Natural killer cell (primary cell): ENCODE measurements around the gene NAALADL1. TPM values are rescaled to one million over a fixed set of nuclear protein-coding genes. Genes with fewer than 3 reads are reported as not detected.

Experiments used
- ATAC-seq, 3 donors: fragments of 150-1000 bp in 2 of 3; fragments of 200-7000 bp in 1 of 3; cut with Tn5 transposase; 1 replicate in 1 of 3; 2 replicates in 2 of 3; pipeline ENCODE4 v1.10.0; 2021; ENCODE audit warnings: mild to moderate bottlenecking in 2 of 3, moderate library complexity in 2 of 3
- DNase-seq, 2 donors: peaks; one replicate each; pipeline versions ENCODE4 v3.0.0 to v3.0.0-alpha.2; 2013 to 2021; ENCODE audit warnings: mixed read lengths in 1 of 2
- H3K27ac ChIP-seq: one replicate; pipeline ENCODE4 v1.5.1; 2013; ENCODE audit warnings: mild to moderate bottlenecking, low read length
- H3K27me3 ChIP-seq: one replicate; pipeline ENCODE4 v1.6.1; 2013; ENCODE audit warnings: low read length; ENCODE audit not compliant: control insufficient read depth, insufficient read depth
- H3K36me3 ChIP-seq: one replicate; pipeline ENCODE4 v1.6.1; 2013; ENCODE audit warnings: low read length; ENCODE audit not compliant: control insufficient read depth, insufficient read depth
- H3K4me1 ChIP-seq: one replicate; pipeline ENCODE4 v1.6.1; 2013; ENCODE audit warnings: low read length; ENCODE audit not compliant: control insufficient read depth, insufficient read depth
- H3K4me3 ChIP-seq: one replicate; pipeline ENCODE4 v1.5.1; 2013; ENCODE audit warnings: low read length
- H3K9me3 ChIP-seq: one replicate; pipeline ENCODE4 v1.6.1; 2013; ENCODE audit warnings: low read length; ENCODE audit not compliant: control insufficient read depth, insufficient read depth
- H3K27ac Mint-ChIP-seq, 2 donors: one replicate each; pipeline ENCODE4 v1.8.0; 2022; ENCODE audit warnings: mild to moderate bottlenecking in 2 of 2, mixed read lengths in 2 of 2, moderate library complexity in 1 of 2
- H3K27me3 Mint-ChIP-seq, 2 donors: one replicate each; pipeline ENCODE4 v1.8.0; 2022; ENCODE audit warnings: low read depth in 2 of 2, mixed read lengths in 2 of 2
- H3K36me3 Mint-ChIP-seq: one replicate; pipeline ENCODE4 v1.8.0; 2022; ENCODE audit warnings: mixed read lengths
- H3K4me1 Mint-ChIP-seq, 2 donors: one replicate each; pipeline ENCODE4 v1.8.0; 2022; ENCODE audit warnings: mixed read lengths in 2 of 2
- H3K4me3 Mint-ChIP-seq: one replicate; pipeline ENCODE4 v1.8.0; 2022; ENCODE audit warnings: mild to moderate bottlenecking, moderate library complexity, mixed read lengths
- H3K9me3 Mint-ChIP-seq, 2 donors: one replicate each; pipeline ENCODE4 v1.8.0; 2022; ENCODE audit warnings: mixed read lengths in 2 of 2
- WGBS: methylation state at CpG from one replicate; pipeline ENCODE4 v1.1.7; 2013; ENCODE audit warnings: missing lambda C conversion rate; ENCODE audit not compliant: insufficient coverage; 5-methylcytosine and 5-hydroxymethylcytosine counted together
- intact Hi-C: fragments of 100-400 bp; cut with micrococcal nuclease; formaldehyde crosslinking; loops from one replicate; pipeline ENCODE4 v1.14.2; 2022
- total RNA-seq, 4 donors: library from RNA; stranded (reverse); fragments of 120-200 nt in 1 of 4; gene quantifications; one replicate each; pipeline versions ENCODE4 v1.2.3 to v1.2.4, GENCODE V29; 2013 to 2022
- TF ChIP-seq, protein P1 (sequence below): fragments of 200-600 bp; IDR thresholded peaks from one replicate; pipeline ENCODE4 v1.8.0; 2022; ENCODE audit warnings: antibody characterized with exemption

Gene NAALADL1
- total RNA-seq, 3 donors from 2014 or later (not counting 1 experiment from before 2014, with no cell fraction given), result 41.6 to 54.1 (median 46.0) TPM

DNA sequence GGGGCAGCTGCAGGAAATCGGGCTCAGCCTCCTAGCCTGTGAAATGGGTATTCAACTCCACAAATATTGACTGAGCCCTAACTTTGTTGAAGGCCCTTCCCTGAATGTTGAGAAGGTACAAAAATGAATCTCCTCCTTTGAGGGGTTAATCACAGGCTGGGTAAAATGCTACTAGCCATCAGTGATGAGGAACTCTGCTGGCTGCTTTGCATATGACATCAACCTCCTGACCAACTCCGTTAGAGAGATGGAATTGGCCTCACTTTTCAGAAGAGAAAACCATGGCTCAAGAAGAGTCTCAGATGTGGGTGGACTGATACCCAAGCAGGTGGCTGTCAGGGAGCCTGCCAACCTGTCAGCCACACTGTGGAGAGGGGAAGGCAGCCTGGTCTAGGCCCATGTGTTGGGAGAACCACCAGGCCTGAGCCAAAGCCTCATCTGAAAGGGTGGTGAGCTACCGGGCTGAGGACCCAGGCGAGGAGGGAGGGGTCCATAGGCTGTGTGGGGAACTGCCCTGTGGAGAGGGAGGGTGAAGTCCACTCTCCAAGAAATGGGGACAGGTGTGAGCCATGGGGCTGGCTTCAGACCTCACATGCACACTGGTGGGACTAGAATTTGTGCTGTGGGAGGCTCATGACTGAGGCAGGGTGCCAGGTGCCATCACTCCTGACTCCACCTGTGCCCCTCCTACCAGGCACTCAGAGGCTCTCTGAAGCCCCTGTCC is 13.7 kb upstream of the NAALADL1 start:
- H3K4me3 ChIP-seq, result no peak overlapping the region
- H3K9me3 ChIP-seq, result no peaks in the 10 kb centered on the region
- no peaks in the 10 kb centered on the region for H3K4me1 Mint-ChIP-seq
- H3K4me3 Mint-ChIP-seq, result no peak overlapping the region
- no peaks in the 10 kb centered on the region for H3K9me3 Mint-ChIP-seq
- 71% methylated on average over 4 of the region's 4 CpGs for WGBS
- DNase-seq, result no peak
- no peak for ATAC-seq
- intact Hi-C loops, result no loop called here
- no peaks in the 10 kb centered on the region for H3K36me3 Mint-ChIP-seq
- no peaks in the 10 kb centered on the region for H3K27me3 Mint-ChIP-seq
- no peaks in the 10 kb centered on the region for H3K27me3 ChIP-seq
- no peak overlapping the region for H3K27ac ChIP-seq
- no peak overlapping the region for H3K27ac Mint-ChIP-seq
- H3K36me3 ChIP-seq, result no peaks in the 10 kb centered on the region
- H3K4me1 ChIP-seq, result no peaks in the 10 kb centered on the region
- TF ChIP-seq, protein P1, sequence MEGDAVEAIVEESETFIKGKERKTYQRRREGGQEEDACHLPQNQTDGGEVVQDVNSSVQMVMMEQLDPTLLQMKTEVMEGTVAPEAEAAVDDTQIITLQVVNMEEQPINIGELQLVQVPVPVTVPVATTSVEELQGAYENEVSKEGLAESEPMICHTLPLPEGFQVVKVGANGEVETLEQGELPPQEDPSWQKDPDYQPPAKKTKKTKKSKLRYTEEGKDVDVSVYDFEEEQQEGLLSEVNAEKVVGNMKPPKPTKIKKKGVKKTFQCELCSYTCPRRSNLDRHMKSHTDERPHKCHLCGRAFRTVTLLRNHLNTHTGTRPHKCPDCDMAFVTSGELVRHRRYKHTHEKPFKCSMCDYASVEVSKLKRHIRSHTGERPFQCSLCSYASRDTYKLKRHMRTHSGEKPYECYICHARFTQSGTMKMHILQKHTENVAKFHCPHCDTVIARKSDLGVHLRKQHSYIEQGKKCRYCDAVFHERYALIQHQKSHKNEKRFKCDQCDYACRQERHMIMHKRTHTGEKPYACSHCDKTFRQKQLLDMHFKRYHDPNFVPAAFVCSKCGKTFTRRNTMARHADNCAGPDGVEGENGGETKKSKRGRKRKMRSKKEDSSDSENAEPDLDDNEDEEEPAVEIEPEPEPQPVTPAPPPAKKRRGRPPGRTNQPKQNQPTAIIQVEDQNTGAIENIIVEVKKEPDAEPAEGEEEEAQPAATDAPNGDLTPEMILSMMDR, result no peak

DNA sequence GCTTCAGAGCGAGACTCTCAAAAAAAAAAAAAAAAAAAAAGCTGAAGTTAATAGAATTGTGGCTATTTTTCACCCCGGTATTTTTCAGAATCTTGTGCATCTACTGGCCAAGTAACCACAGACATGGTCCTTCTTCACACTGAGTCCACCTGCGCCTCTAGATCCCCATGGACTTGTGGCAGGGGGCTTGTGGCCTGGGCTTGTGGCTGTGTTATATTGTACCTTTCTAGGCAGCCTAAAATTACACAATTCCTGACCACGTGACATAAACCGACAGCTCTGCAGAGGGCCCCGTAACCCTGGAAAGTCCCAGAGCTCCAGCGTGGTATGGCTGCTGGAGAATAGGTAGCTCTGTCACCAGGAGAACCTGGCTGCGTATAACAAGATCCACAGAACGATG is 10.9 kb upstream of the NAALADL1 start:
- no peaks in the 10 kb centered on the region for H3K4me1 ChIP-seq
- WGBS, result 37% methylated on average over 9 of the region's 9 CpGs
- H3K4me3 ChIP-seq, result no peak overlapping the region
- DNase-seq (no peak), ATAC-seq (no peak)
- TF ChIP-seq, protein P1, result no peak
- no peaks in the 10 kb centered on the region for H3K9me3 ChIP-seq
- Mint-ChIP-seq H3K4me3 (no peak overlapping the region), H3K4me1 (no peaks in the 10 kb centered on the region), H3K36me3 (no peaks in the 10 kb centered on the region), H3K27me3 (no peaks in the 10 kb centered on the region), H3K27ac (no peak overlapping the region), H3K9me3 (no peaks in the 10 kb centered on the region)
- intact Hi-C loops, result no loop called here
- no peaks in the 10 kb centered on the region for H3K27me3 ChIP-seq
- no peaks in the 10 kb centered on the region for H3K36me3 ChIP-seq
- H3K27ac ChIP-seq, result no peak overlapping the region

- intact Hi-C loops, result no loop called here
- WGBS, result 87% methylated on average over 10 of the region's 10 CpGs
- Mint-ChIP-seq H3K4me3 (no peak overlapping the region), H3K27ac (no peak overlapping the region), H3K36me3 (no peaks in the 10 kb centered on the region), H3K4me1 (no peaks in the 10 kb centered on the region), H3K9me3 (no peaks in the 10 kb centered on the region), H3K27me3 (peaks cover 0 to 5% of the 10 kb centered on the region in 2 donors)
- Histone ChIP-seq H3K27me3 (no peaks in the 10 kb centered on the region), H3K9me3 (no peaks in the 10 kb centered on the region), H3K36me3 (no peaks in the 10 kb centered on the region), H3K4me1 (no peaks in the 10 kb centered on the region), H3K27ac (no peak overlapping the region), H3K4me3 (no peak overlapping the region)
- TF ChIP-seq, protein P1, result no peak
- DNase-seq (no peak), ATAC-seq (no peak)
Observed at GRCh38 chr11:65067446-65067845, 9.1 kb upstream of the NAALADL1 start.

- no peak overlapping the region for H3K4me3 ChIP-seq
- DNase-seq (no peak), ATAC-seq (no peak)
- no peaks in the 10 kb centered on the region for H3K4me1 ChIP-seq
- H3K9me3 ChIP-seq, result no peaks in the 10 kb centered on the region
- no peaks in the 10 kb centered on the region for H3K4me1 Mint-ChIP-seq
- no peaks in the 10 kb centered on the region for H3K9me3 Mint-ChIP-seq
- H3K27me3 Mint-ChIP-seq, result peaks cover 0 to 7% of the 10 kb centered on the region in 2 donors
- no peak overlapping the region for H3K27ac Mint-ChIP-seq
- no peaks in the 10 kb centered on the region for H3K36me3 Mint-ChIP-seq
- H3K36me3 ChIP-seq, result no peaks in the 10 kb centered on the region
- no peak overlapping the region for H3K27ac ChIP-seq
- H3K27me3 ChIP-seq, result no peaks in the 10 kb centered on the region
- WGBS, result 91% methylated on average over 4 of the region's 4 CpGs
- TF ChIP-seq, protein P1, result no peak
- intact Hi-C loops, result no loop called here
- no peak overlapping the region for H3K4me3 Mint-ChIP-seq
Observed at GRCh38 chr11:65066805-65067291, 8.5 kb upstream of the NAALADL1 start.
